Measurements from ENCODE around the gene NEK11. TPM values are rescaled to one million over a fixed set of nuclear protein-coding genes. Genes with fewer than 3 reads are reported as not detected.

NEK11 gene
- polyA plus RNA-seq, 1 donor (not counting 4 experiments of a cell fraction or from before 2014, with no cell fraction given): 9.4 TPM

GRCh38 chr3:131081224-131081623 lies 54.5 kb downstream of the NEK11 start:
- DNase-seq (ENCODE audit: low read depth, low spot score): no peak
- Histone ChIP-seq H4K20me1 (ENCODE audit: control insufficient read depth, extremely low read depth, insufficient read depth, low read length) (no peaks in the 10 kb centered on the region), H3K79me2 (ENCODE audit: control insufficient read depth, insufficient read depth, low read length) (no peaks in the 10 kb centered on the region), H3K9ac (ENCODE audit: control insufficient read depth, extremely low read depth, insufficient read depth, low read length) (no peak overlapping the region), H3K27me3 (ENCODE audit: control insufficient read depth, extremely low read depth, insufficient read depth, low read length) (no peaks in the 10 kb centered on the region), H2AFZ (ENCODE audit: control insufficient read depth, low read length) (no peak overlapping the region), H3K9me3 (ENCODE audit: control insufficient read depth, low read depth, low read length) (no peaks in the 10 kb centered on the region), H3K4me1 (ENCODE audit: control insufficient read depth, extremely low read depth, insufficient read depth, low read length) (no peaks in the 10 kb centered on the region), H3K4me3 (ENCODE audit: control insufficient read depth in 2 of 3, extremely low read depth in 1 of 3, insufficient read depth in 2 of 3, low read depth in 1 of 3, low read length in 3 of 3) (no peak overlapping the region), H3K36me3 (ENCODE audit: control insufficient read depth in 2 of 2, extremely low read depth in 1 of 2, insufficient read depth in 2 of 2, low read length in 2 of 2) (no peaks in the 10 kb centered on the region), H3K27ac (ENCODE audit: control insufficient read depth, insufficient read depth, low read length) (no peak overlapping the region), H3K4me2 (ENCODE audit: control insufficient read depth, extremely low read depth, insufficient read depth, low read depth, low read length) (no peak overlapping the region), H3K9me1 (ENCODE audit: control insufficient read depth, extremely low read depth, insufficient read depth, low read length) (no peaks in the 10 kb centered on the region)
- no peak for FAIRE-seq
- no peak for TF ChIP-seq EZH2 (IDR thresholded peaks at IDR 0.05; ENCODE audit: low read length)
- dilution Hi-C loops (cut with MboI; ENCODE audit: extremely low pct_ligation_motif_present, low sequenced_read_pairs): no loop called here

GRCh38 chr3:131082246-131082645 lies 55.6 kb downstream of the NEK11 start:
- H3K9me3 ChIP-seq (ENCODE audit: control insufficient read depth, low read depth, low read length): no peaks in the 10 kb centered on the region
- H3K4me3 ChIP-seq (ENCODE audit: control insufficient read depth in 2 of 3, extremely low read depth in 1 of 3, insufficient read depth in 2 of 3, low read depth in 1 of 3, low read length in 3 of 3): no peak overlapping the region
- H2AFZ ChIP-seq (ENCODE audit: control insufficient read depth, low read length): no peak overlapping the region
- no peaks in the 10 kb centered on the region for H3K79me2 ChIP-seq (ENCODE audit: control insufficient read depth, insufficient read depth, low read length)
- no peak for TF ChIP-seq CTCF (optimal IDR thresholded peaks at IDR 0.05 in 1 of 3, IDR thresholded peaks at IDR 0.05 in 1 of 3, conservative IDR thresholded peaks at IDR 0.05 in 1 of 3; ENCODE audit: extremely low read depth in 1 of 3, insufficient read depth in 2 of 3, low read length in 3 of 3)
- TF ChIP-seq EZH2 (IDR thresholded peaks at IDR 0.05; ENCODE audit: low read length): no peak
- no peaks in the 10 kb centered on the region for H3K9me1 ChIP-seq (ENCODE audit: control insufficient read depth, extremely low read depth, insufficient read depth, low read length)
- H3K9ac ChIP-seq (ENCODE audit: control insufficient read depth, extremely low read depth, insufficient read depth, low read length): no peak overlapping the region
- no peak overlapping the region for H3K27ac ChIP-seq (ENCODE audit: control insufficient read depth, insufficient read depth, low read length)
- no peaks in the 10 kb centered on the region for H3K27me3 ChIP-seq (ENCODE audit: control insufficient read depth, extremely low read depth, insufficient read depth, low read length)
- H3K4me2 ChIP-seq (ENCODE audit: control insufficient read depth, extremely low read depth, insufficient read depth, low read depth, low read length): no peak overlapping the region
- no peaks in the 10 kb centered on the region for H3K36me3 ChIP-seq (ENCODE audit: control insufficient read depth in 2 of 2, extremely low read depth in 1 of 2, insufficient read depth in 2 of 2, low read length in 2 of 2)
- FAIRE-seq: no peak
- DNase-seq (ENCODE audit: low read depth, low spot score): no peak
- dilution Hi-C loops (cut with MboI; ENCODE audit: extremely low pct_ligation_motif_present, low sequenced_read_pairs): no loop called here
- H3K4me1 ChIP-seq (ENCODE audit: control insufficient read depth, extremely low read depth, insufficient read depth, low read length): no peaks in the 10 kb centered on the region
- H4K20me1 ChIP-seq (ENCODE audit: control insufficient read depth, extremely low read depth, insufficient read depth, low read length): no peaks in the 10 kb centered on the region

Data from keratinocyte (primary cell).